GM19467 (cell line): ENCODE results near the gene RAD51B.
A peak's percentile ranks its signal among the peaks of the same experiment; 100 is the strongest.

ENCODE experiments used
- ATAC-seq: cut with Tn5 transposase; IDR thresholded peaks from one replicate; pipeline ENCODE4 v1.9.1; 2021; ENCODE audit warnings: mild to moderate bottlenecking, moderate library complexity; ENCODE audit not compliant: unreplicated experiment

Gene RAD51B

DNA sequence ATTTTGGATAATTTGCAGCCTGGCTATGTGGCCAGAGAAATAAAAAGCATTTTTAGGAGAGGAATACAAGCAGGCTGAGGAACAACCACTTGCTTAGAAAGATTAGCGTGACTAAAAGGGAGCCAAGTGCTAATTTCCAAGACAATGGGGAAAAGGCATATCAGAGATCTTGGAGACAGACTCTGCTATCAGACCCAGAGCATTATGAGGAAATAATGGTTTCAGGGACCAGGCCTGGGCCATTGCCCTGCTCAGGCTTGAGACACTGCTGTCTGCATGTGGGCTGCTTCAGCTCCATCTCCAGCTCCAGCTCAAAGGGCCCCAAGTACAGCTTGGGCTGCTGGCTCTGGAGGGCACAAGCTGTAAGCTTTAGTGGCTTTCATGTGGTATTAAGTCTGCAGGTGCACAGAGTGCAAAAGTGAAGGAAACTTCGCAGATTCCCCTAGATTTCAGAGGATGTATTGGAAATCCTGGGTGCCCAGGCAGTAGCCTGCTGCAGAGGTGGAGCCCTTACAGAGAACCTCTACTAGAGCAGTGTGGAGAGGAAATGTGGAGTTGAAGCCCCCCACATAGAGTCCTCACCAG is 524.0 kb downstream of the RAD51B start:
- ATAC-seq, result no peak

DNA sequence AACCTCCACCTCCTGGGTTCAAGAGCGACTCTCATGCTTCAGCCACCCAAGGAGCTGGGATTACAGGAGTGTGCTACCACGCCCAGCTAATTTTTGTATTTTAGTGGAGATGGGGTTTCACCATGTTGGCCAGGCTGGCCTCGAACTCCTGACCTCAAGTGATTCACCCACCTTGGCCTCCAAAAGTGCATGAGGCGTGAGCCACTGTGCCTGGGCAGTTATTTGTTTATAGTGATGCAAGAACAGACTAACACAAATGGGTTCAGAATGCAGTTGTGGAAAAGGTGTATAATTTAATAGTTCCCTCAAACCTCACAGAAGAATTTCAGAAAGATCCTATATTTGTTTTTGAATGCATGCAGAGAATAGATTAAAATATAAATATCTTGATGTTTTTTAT is 526.2 kb downstream of the RAD51B start:
- no peak for ATAC-seq

GRCh38 chr14:68346556-68347343 is 527.2 kb downstream of the RAD51B start:
- ATAC-seq, result no peak

DNA sequence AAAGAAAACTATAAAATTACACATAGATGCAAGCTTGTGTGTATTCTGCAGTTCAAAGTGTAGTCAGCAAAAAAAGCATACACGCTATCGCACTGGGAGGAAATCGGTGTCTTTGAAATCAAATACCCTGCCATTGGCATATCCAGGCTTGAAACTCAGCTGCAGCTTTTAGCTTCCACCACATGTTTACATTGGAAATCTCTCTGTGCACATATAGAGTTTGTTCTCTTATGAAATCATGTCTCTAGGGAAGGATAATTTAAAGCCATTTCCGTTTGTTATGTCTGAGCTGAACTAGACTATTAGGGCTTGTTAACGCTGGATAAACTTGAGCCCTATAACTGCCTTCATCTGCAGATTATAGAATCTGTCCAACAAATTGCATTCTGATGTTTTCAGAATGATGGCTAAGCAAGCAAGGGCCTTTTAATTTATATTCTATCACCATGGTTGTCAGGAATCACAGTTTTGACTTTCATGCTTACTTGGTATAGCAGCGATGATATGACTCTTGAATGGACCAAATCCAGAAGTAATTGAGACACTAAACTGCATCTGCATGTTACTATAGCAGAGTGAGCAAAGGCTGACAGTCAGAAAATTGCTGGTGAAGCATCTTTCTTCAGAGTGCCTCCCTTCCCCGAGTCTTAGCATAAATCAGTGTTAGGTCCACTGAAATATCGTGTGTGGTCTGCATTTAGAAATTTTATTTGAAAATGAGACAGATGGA is 530.5 kb downstream of the RAD51B start:
- no peak for ATAC-seq

DNA sequence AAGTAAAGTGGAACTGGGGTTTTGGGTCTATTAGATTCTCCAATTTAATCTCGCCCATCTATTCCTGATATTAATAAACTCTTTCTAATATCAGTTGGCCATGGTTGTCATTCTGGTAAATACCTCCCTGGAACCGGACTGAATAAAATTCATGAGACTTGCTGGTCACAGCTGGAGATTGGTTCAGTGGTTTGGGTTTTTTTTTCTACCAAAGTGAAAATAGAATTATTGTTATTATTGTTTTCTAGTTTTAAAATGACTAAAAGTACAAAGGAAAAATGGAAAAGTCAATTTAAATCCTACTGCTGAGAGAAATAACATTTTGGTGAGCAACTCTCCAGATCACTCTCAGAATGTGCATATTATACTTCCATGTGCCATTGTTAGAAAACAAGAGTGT is 535.8 kb downstream of the RAD51B start:
- ATAC-seq, result no peak

- ATAC-seq, result no peak
Observed at GRCh38 chr14:68357777-68358176, 538.2 kb downstream of the RAD51B start.

GRCh38 chr14:68358500-68358899 is 538.9 kb downstream of the RAD51B start:
- ATAC-seq, result no peak

DNA sequence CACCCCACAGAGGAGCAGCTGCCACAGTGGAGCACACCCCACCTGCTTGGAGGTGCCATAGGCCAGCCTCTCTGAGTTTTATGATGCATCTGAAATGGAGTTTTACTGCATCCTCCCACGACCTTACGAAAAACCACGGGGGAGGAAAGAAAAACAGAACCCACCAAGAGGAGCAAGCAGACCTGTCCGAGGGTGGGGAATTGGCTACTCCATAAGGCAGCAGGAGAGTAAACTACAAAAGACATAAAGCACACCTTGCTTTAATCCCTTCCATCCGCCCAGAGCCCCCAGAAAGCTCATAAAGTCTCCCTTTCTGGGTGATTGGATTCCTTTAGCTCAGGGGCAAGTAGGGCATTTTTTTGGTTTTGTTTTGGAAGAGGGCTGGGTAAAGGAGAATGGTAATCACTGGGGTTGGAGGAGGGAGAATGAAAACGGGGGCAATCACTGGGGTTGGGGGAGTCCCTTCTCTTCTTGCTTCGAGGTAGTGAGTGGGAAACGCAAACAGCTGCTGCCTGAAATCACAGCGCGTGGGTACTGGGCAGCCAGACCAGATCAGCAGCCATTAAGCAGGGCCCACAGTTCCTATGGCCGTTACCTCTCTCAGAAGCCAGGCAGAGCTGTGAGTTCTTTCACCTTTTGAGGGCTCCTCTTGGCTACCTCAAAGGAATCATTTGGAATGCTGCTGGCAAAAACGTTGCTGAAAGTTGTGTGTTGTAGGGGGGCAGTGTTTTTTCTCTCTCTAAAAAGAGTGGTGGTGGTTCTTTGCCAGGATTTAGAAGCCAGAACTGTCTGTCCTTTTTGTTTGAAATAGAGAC is 539.6 kb downstream of the RAD51B start:
- ATAC-seq, result no peak

DNA sequence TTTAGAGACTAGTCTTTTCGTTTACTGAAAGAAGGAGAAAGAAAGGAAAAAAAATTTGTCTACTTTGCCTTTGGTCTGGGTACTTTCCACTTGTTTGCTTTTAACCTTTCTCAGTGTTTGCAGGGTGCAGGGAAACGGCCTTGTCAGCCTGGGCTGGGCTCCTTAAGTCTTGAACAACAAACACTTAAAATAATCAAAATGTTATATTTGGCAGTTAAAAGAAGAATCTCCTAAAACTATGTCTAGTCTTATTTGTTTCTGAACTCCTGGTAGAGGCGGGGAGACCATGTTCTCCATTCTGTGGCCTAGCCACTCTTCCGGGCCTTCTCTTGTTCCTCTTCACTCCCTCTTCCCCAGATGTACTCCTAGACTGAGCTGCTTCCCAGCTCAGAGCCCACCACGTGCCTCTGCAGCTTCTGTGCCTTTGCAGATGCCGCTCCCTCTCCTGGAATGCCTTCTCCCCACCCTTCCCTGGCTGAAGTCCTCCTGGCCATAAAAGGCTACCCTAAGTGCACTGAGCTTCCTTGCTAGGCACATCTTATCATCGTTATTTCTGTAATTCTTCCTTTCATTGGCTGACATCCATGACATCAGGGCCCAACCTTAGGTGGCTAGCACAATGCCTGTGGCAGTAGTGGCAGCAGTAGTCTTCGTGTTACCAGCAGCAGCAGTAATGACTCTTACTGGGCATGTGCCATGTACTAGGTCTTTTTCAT is 540.4 kb downstream of the RAD51B start:
- no peak for ATAC-seq

- no peak for ATAC-seq
Observed at GRCh38 chr14:68361231-68361630, 541.7 kb downstream of the RAD51B start.

GRCh38 chr14:68362846-68363245 is 543.3 kb downstream of the RAD51B start:
- no peak for ATAC-seq

DNA sequence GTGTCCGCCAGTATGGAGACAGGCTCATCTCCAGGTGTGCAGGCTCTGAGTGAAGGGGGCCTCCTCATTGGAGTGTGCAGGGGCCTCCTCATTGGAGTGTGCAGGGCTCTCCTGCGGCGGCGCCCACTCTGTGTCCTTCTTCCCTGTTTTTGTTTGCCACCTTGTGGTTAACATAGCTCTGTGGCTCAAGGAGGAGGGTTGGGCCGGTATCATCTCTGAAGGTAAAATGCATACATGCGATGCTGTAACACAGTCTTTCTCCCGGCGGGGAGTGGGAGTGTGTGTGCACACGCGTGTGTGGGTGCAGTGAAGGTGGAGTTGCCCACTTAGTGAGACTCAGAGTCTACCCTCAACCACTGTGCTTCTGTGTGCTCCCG is 543.9 kb downstream of the RAD51B start:
- no peak for ATAC-seq

DNA sequence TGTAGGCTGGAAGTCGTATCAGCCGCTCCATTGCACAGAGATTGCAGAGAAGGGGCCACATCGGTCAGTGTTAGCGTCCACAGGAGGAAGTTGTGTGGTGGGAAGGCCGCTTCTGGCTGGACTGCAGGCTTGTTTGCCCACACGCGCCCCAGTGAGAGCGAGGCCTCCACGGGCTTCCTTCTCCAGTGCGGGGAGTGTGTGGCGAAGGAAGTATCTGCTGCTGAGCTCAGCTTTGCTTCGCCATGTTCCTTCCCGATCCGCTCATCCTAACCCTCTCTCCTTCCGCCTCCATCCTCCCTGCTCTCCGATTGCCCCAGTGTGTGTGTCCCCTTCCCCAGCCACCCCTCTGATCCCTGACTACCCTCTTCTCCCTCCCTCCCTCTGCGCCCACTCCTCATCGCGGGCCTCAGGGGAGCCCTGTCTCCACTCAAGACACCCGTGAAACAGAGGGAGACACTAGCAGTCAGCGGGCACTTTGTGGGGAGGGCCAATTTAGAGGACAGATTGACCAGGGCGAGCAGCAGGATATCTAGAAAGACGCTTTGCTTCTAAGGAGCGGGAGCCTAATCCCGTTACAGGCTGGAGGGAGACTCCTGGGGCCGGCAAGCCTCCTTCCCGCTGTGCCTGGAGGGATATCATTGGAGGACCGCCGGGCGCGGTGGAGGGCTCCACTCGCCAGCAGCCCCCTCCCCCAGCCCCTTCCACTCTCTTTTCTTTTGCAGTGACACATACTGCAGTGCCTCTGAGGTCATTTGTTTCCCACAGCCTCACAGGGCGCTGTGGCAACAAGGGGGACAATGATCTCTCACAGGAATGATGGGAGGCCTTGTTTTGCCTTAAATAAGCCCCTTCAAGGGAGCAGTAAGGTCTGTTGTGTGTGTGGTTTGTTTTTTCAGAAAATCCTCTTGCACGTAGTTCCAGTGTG is 544.5 kb downstream of the RAD51B start:
- ATAC-seq, result no peak

DNA sequence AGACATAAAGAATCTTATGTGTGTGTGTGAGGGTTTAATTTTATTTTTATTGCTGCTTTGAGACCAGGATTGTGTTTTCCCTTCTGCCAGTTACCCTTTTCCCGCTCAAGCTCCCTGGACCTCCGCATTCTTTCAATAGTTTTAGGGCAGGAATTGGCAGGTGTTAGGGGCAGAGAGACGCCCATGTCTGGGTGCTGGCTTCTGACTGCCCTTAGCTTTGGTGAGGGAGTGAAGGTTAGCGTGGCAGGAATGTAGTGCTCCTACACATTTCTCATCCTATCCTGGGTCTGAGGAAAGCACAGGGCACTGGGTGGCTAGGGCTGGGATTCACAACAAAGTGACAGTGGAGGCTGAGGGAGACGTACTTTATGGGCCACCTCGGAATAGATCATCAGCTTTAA is 545.2 kb downstream of the RAD51B start:
- no peak for ATAC-seq

- ATAC-seq, result no peak
Observed at GRCh38 chr14:68365228-68365627, 545.6 kb downstream of the RAD51B start.

DNA sequence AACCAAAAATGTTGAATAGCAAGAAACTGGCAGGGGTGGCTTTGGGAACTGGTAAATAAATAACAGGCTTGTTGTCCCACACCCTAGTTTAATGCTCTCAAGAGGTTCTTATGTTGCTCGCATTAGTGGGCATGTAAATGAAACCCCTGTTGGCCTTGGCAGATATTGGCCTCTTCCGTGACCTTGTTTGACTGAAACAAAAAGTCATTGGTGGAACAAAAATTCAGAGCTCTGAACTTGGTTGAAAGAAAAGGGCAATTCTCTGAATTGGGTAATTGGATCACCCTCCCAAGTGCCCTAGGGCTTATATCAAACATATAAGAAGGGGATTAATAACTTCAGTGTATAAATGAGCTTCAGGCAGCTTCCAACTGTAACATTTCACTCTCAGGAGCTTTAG is 547.1 kb downstream of the RAD51B start:
- ATAC-seq, result no peak

DNA sequence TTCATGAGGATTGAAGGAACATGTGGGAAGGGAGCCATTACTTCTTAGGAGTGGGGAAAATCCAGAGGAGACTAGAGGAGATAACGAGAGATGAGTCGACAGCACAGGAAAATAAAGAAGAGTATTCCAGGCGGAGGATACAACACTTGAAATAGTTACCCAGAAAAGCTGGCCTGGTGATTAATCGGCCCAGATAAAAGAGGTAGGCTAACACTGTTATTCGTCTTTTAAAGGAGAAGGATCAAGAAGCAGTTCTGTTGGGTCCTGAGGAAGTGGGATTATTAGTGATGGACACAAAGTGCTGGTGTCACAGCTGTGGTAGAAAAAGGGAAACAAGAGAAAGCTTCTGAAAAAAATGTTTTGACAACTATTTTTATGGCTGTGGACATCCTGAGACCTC is 548.0 kb downstream of the RAD51B start:
- no peak for ATAC-seq

- ATAC-seq, result peak; percentile 21
Observed at GRCh38 chr14:68368850-68369249, 549.3 kb downstream of the RAD51B start.

- peak; percentile 42 for ATAC-seq
Observed at GRCh38 chr14:68369281-68370056, 549.9 kb downstream of the RAD51B start.
